H1 (cell line): Measurements from ENCODE around the gene INPP5A. TPM values are rescaled to one million over a fixed set of nuclear protein-coding genes. Genes with fewer than 3 reads are reported as not detected.

Experiments
- NANOG ChIP-seq: IDR thresholded peaks from 2 replicates; pipeline ENCODE4 v1.6.1; 2011; ENCODE audit warnings: low read length, low read depth, mild to moderate bottlenecking, inconsistent platforms; ENCODE audit not compliant: insufficient read depth, poor library complexity, severe bottlenecking
- polyA plus RNA-seq, 7 experiments: library from polyadenylated mRNA; depleted of rRNA in 3 of 7; stranded (reverse) in 5 of 7; unstranded in 2 of 7; fragments of >200 nt in 5 of 7; fragments of 200-250 nt in 2 of 7; gene quantifications; 1 replicate in 5 of 7; 2 replicates in 1 of 7; 4 replicates in 1 of 7; pipeline versions ENCODE4 v1.2.1 to v1.2.3, GENCODE V29; 2011 to 2013; ENCODE audit warnings: missing spikeins in 2 of 7, mixed read lengths in 2 of 7
- total RNA-seq: library from RNA; stranded (reverse); fragmentation: NEBNext Ultra II Directional; extraction: Animal tissue kit (Norgen Biotek cat#: 25700); gene quantifications from 2 replicates; pipeline ENCODE4 v1.2.1, GENCODE V29; 2021
- TF ChIP-seq, protein P1 (sequence below), 3 experiments: IDR thresholded peaks; 1 replicate in 2 of 3; 2 replicates in 1 of 3; pipeline versions ENCODE4 v1.5.1 to v1.6.1; 2011; ENCODE audit warnings: low read length in 3 of 3, mild to moderate bottlenecking in 3 of 3, inconsistent platforms in 2 of 3, low read depth in 1 of 3, moderate library complexity in 1 of 3; ENCODE audit not compliant: insufficient read depth in 1 of 3; ENCODE audit errors: control extremely low read depth in 1 of 3

INPP5A gene
- total and polyA plus RNA-seq, 2 of the 8 experiments (the other 6 are each of a cell fraction or from before 2014, with no cell fraction given): 19.7 to 27.5 TPM

DNA sequence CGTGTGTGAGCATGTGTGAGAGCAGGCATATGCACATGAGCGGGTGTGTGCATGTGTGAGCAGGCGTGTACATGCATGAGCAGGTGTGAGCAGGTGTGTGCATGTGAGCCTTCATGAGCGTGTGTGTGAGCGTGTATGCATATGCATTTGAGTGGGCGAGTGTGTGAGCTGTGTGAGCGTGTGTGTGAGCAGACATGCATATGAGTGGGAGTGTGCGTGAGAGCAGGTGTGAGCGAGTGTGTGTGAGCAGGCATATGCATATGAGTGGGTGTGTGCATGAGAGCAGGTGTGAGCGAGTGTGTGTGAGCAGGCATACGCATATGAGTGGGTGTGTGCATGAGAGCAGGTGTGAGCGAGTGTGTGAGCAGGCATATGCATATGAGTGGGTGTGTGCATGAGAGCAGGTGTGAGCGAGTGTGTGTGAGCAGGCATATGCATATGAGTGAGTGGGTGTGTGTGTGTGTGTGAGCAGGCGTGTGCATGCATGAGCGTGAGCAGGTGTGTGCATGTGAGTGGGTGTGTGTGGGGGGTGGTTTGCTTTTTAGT is 217.7 kb downstream of the INPP5A start (continued):
- TF ChIP-seq, protein P1, sequence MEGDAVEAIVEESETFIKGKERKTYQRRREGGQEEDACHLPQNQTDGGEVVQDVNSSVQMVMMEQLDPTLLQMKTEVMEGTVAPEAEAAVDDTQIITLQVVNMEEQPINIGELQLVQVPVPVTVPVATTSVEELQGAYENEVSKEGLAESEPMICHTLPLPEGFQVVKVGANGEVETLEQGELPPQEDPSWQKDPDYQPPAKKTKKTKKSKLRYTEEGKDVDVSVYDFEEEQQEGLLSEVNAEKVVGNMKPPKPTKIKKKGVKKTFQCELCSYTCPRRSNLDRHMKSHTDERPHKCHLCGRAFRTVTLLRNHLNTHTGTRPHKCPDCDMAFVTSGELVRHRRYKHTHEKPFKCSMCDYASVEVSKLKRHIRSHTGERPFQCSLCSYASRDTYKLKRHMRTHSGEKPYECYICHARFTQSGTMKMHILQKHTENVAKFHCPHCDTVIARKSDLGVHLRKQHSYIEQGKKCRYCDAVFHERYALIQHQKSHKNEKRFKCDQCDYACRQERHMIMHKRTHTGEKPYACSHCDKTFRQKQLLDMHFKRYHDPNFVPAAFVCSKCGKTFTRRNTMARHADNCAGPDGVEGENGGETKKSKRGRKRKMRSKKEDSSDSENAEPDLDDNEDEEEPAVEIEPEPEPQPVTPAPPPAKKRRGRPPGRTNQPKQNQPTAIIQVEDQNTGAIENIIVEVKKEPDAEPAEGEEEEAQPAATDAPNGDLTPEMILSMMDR (IDR thresholded peaks at IDR 0.05; ENCODE audit: control extremely low read depth in 1 of 3, insufficient read depth in 1 of 3, low read depth in 1 of 3, low read length in 3 of 3): no peak
- TF ChIP-seq NANOG: no peak
